GM21447 (cell line): Measurements from ENCODE around the gene CERS5.

ENCODE experiments used
- ATAC-seq: cut with Tn5 transposase; IDR thresholded peaks from one replicate; pipeline ENCODE4 v1.9.1; 2021; ENCODE audit not compliant: unreplicated experiment

The CERS5 gene

DNA sequence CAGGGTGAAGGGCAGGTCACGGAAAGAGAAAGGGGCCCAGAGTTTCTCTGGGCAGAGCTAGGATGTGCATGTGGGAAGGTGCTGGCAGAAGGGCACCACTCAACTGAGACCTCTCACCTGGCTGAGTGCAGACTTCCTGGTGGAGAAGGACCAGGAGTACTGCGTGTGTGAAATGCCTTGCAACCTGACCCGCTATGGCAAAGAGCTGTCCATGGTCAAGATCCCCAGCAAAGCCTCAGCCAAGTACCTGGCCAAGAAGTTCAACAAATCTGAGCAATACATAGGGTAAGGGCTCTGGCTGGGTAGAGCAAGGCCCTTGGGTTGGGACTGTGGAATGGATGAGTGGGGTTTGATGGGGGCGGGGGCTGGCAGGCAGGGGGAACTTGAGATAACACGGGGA is 87.4 kb downstream of the CERS5 start:
- no peak for ATAC-seq
